ENCODE data around the gene TMEM123.
"Not testable (repeated sequence)": the region's sequence is repeated elsewhere in the genome, so short reads cannot be mapped to it uniquely, and the experiment has no call there.

DNA sequence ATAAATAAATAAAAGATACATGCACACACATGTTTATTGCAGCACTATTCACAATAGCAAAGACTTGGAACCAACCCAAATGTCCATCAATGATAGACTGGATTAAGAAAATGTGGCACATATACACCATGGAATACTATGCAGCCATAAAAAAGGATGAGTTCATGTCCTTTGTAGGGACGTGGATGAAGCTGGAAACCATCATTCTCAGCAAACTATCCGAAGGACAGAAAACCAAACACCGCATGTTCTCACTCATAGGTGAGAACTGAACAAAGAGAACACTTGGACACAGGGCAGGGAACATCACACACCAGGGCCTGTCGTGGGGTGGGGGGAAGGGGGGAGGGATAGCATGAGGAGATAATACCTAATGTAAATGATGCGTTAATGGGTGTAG, 7.9 kb downstream of the TMEM123 start:
- TF ChIP-seq, protein P1, sequence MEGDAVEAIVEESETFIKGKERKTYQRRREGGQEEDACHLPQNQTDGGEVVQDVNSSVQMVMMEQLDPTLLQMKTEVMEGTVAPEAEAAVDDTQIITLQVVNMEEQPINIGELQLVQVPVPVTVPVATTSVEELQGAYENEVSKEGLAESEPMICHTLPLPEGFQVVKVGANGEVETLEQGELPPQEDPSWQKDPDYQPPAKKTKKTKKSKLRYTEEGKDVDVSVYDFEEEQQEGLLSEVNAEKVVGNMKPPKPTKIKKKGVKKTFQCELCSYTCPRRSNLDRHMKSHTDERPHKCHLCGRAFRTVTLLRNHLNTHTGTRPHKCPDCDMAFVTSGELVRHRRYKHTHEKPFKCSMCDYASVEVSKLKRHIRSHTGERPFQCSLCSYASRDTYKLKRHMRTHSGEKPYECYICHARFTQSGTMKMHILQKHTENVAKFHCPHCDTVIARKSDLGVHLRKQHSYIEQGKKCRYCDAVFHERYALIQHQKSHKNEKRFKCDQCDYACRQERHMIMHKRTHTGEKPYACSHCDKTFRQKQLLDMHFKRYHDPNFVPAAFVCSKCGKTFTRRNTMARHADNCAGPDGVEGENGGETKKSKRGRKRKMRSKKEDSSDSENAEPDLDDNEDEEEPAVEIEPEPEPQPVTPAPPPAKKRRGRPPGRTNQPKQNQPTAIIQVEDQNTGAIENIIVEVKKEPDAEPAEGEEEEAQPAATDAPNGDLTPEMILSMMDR (IDR thresholded peaks at IDR 0.05), result not testable (repeated sequence)
- not testable (repeated sequence) for TF ChIP-seq POLR2AphosphoS5 (IDR thresholded peaks at IDR 0.05)

Data from suprapubic skin (tissue), 3 donors.